UCSD-AML1 (cell line): Measurements from ENCODE around the gene TNC.
A peak's percentile ranks its signal among the peaks of the same experiment; 100 is the strongest.

ENCODE experiments used
- DNase-seq: peaks from one replicate; lab custom pipeline; 2025; ENCODE audit not compliant: unreplicated experiment; lab: John Stamatoyannopoulos, UW

The TNC gene

DNA sequence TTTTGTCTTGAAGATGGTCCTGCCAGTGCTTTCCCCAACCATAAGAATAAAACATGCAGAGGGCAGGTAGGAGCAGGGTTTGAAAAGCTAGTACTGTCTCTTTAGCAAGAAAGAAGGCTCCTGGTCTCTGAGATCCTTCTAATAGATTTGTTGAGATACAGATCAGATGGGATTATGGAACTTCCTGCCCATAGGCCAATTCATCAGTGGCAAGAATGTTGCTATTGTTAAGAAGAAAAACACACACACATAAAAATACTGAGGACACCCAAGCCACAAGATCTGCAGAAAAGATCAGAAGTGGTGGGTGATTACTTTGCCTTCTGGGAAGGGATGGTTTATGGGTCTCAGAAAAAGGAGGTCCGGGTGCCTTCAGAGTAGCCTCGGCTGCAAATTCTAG lies 59.8 kb downstream of the TNC start:
- no peak for DNase-seq

GRCh38 chr9:115057559-115057958 lies 60.4 kb downstream of the TNC start:
- no peak for DNase-seq

DNA sequence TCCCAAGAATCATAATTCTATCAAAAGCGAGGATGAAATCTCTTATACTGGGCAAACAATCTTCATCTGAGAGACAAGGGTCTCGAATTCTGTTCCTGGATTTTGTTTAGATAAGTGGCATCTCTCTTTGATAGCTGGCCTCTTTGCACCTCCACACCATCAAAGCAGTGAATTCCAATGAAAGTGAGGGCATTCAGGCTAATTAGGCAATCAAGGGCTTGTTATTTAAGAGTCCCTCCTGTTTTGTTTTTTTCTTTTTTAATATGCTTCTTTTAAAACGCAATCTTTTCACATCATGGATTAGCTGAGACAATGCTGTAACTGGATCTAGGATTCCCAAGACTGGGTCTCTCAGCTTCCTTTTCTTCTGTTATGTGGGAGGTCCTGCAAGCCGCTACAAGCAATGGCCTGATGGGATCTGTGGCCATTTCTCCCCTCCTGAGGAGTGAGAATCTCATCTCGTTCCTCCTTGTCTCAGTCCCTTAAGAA lies 67.9 kb downstream of the TNC start:
- no peak for DNase-seq

DNA sequence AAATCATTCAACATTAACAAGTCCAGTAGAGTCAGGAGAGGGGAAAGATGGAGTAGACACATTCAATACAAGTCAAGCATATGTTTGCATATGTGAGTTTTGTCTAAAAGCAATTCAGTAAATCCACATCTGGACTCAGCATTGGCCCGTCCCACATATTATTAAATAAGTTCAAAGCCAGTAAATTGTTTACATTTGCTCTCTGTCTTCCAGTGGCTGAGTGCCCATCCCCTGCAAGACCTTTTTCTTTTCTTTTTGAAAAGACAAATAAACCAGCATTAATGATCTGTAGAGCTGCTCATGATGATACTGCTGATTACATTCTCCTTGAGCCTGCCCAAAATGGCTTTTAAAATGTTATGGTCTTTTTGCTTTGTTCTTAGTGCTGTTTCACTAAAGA lies 71.1 kb downstream of the TNC start:
- DNase-seq = no peak

DNA sequence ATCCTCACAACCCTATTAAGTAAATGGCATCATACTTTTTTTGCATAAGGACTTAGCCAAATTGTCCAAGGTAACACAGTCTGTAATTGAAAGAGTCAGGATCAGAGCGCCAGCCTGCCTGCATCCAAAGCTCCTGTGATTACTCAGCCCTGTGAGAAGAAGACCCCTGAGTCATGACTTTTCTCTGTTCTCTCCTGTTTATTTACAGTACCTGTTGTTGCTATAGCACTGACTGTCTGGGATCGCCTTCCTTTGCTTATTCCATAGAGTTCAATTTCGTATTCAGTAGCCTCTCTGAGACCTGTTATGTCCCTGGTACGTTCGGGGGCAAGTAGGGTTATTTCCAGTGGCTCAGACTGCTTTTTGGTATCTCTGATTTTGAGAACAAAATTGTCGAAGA lies 71.8 kb downstream of the TNC start:
- DNase-seq = no peak

- no peak for DNase-seq
Observed at GRCh38 chr9:115043632-115044031, 74.3 kb downstream of the TNC start.

- peak; percentile 65 for DNase-seq
Observed at GRCh38 chr9:115042781-115043509, 75.0 kb downstream of the TNC start.

- no peak for DNase-seq
Observed at GRCh38 chr9:115039516-115040120, 78.3 kb downstream of the TNC start.

- no peak for DNase-seq
Observed at GRCh38 chr9:115038178-115038577, 79.8 kb downstream of the TNC start.

DNA sequence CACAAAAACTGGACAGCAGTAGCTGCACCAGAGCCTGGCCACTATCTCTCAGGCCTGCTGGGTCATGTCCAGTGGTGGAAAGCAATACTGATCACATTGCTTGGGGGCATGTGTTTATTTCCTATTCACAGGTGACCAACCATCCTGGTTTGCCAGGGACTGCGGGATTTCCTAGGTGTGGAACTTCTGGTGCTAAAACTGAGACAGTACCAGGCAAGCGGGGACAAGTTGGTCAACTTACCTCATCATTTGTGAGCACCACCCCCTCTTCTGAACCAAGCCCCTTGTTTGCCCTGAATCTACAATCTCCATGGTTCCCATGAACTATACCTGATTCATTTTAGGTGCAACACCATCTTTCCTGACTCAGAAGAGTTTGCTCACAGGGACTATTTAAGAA lies 81.3 kb downstream of the TNC start:
- no peak for DNase-seq

DNA sequence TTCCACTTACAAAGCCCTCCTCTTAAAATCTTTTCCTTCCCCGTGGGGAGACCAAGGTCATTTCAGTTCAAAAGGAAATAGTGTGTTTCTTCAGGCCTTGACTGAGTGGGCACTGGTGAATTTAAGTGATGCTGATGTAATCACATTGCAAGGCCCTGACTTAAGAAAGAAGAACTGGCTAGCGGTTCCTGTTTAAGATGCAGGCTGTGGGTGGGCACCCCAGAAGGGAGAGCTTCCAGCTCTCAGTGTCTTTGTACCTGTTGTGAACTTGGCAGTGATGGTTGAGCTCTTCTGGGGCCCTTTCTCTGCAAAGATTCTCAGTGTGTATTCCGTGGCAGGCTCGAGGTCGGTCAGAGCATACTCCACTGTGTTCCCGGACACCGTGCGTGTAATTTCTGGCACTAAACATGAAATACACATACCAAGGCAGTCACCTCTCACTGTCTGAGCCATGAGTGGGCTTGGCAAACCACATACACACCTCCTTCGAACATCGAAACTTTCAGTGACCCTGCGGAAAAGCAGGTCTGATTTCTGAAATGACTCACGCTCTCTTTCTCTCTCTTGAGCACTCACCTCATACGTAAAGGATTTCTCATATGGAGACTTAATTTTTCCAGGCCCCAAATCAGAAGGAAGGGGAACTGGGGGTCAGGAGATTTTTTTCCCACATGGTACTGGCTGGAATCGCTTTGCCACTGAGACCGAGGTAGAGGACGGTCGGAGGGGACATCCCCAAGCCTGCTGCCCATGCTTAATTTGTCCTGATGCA lies 81.9 kb downstream of the TNC start:
- peak; percentile 46 for DNase-seq

GRCh38 chr9:115034801-115035200 lies 83.2 kb downstream of the TNC start:
- no peak for DNase-seq

GRCh38 chr9:115033800-115034199 lies 84.2 kb downstream of the TNC start:
- no peak for DNase-seq

DNA sequence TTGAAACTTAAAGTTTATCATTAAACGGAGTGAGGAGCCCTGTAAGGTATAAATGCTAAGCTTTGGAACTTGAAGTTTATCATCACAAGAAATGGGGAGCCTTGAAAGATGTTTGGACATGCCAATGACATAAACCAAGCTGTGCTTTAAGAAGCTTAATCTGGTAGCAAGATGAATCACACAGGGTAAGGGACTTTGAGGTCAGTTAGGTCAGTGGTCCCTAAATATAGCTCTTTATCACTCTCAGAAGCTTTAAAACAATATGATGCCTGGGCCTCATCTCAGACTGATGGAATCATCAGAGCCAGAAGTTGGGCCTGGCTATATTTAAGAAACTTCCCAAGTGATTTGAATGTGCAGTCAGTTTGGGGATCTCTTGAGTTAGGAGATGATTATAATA lies 85.7 kb downstream of the TNC start:
- no peak for DNase-seq

GRCh38 chr9:115030006-115030405 lies 88.0 kb downstream of the TNC start:
- no peak for DNase-seq

DNA sequence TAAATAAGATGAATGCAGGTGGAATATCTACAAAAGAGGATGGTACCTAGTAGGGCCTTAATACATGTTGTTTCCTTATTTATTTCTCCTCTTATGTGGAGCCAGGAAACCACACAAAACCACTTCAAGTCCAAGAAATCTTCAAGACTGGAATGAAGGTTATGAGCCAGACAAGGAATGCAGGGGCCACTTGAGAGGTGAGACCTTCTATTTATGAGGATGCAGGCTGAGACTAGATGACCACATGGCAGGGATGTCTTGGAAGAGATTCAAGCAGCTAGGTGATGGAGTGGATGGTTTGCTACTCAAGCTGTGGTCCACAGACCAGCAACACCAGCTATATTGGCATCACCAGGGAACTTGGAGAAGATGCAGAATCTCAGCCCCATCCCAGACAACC lies 92.2 kb downstream of the TNC start:
- DNase-seq = no peak

- DNase-seq = no peak
Observed at GRCh38 chr9:115024925-115025535, 92.9 kb downstream of the TNC start.

DNA sequence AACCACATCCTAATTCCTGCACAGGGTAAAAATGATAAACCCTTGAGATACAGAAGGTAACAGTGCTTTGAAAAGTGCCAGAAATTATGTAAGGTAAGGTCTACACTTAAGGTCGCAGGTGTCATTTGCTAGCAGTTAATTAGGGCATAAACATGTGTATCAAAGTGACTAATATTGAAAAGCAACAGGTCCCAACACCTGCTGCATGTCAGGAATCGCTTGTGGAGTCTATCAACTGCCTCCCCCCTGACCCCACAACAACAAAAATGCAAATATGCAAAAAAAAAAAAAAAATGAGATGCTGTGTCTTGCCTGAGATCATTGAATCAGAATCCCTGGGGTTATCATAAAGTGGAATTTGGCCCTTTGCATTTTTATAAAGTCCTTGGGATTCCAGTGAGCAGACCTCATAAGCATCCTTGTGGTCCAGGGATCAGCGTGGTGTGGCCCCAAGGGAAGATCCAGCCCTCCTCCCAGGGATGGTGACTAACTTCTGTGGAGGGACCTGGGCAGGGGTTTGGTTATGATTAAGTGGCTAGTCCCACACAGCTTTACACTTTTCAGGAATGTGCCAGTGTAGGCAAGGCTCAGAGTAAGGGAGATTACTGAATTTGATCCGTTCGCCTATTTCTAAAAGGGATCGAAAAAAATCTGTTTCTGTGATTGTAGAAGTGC lies 95.1 kb downstream of the TNC start:
- DNase-seq = no peak

DNA sequence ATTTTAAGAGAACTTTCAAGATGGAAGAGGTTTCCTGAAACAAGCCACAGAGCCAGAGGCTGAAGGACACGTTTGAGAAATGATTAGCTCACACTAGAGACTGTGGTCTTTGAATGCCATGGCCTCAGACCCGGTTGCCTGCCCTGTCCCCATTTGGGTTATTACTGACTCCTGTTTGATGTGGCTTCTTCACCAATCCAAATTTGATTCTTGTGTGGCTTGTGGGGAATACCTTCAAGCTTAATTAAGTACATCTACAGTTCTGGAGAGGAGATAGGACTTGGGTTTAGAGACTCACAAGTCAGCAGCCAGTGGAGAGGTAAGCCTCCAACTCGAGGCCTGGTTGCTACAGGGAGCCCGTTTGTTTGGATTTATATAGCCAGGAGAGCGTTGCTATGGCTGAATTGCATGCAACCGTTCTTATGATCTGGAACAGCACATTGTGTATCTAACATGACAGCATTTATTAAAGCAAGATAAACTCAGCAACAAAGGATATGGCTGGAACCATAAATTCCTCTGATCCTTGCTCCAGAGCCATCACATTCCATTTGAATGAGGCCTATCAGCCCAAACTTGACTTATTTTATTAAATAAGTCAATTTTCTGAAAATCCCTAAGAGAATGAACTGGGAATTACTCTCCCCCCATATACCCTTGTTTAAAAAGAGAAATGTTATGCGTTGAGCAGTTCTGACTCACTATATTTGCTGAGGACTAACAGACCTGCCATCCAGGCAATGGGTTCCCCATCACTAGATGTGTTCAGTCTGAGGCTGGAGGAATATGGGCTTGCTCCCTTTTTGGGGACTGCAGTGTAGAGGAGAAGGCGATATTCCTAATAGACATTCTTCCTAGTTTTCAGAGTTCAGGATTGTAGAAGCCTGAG lies 99.2 kb downstream of the TNC start:
- DNase-seq = no peak

- no peak for DNase-seq
Observed at GRCh38 chr9:115016344-115016743, 101.6 kb downstream of the TNC start.
